SK-N-MC (cell line): ENCODE data around the gene CCT5.

Source experiments
- EZH2 ChIP-seq: fragments of 200-600 bp; sonication (generic); IDR thresholded peaks from one replicate; pipeline ENCODE4 v1.6.1; 2017; ENCODE audit warnings: antibody characterized with exemption
- POLR2AphosphoS5 ChIP-seq: IDR thresholded peaks from 2 replicates; pipeline ENCODE4 v1.6.1; 2012; ENCODE audit warnings: mild to moderate bottlenecking, low read depth, low read length, borderline replicate concordance

DNA sequence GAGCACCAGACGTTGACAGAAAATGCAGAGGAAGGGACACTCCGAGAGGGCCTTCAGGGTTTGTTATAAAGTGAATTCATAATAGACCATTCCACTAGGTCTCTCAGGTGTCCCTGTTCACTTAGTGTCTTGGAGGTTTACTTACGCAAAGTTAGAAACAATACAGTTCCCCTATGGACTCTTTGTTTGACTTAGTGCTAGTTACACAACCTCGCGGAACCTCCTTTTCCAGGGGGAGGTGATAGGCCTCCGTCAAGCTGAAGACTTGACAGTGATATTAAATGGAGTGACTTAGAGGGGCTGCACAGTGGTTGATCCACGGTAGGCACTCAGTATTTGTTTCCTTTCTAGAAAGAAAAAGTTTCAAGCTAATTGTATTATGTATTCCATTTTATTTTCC is 1.3 kb downstream of the CCT5 start:
- TF ChIP-seq EZH2: no peak
- TF ChIP-seq POLR2AphosphoS5: no peak
